CD4-positive, CD25-positive, alpha-beta regulatory T cell (primary cell): ENCODE results near the gene TH. TPM values are rescaled to one million over a fixed set of nuclear protein-coding genes. Genes with fewer than 3 reads are reported as not detected.
A peak's percentile ranks its signal among the peaks of the same experiment; 100 is the strongest.

ENCODE experiments used
- ATAC-seq, 2 donors: fragments of 150-1000 bp; cut with Tn5 transposase; one replicate each; pipeline ENCODE4 v1.10.0; 2021; ENCODE audit warnings: low read depth in 2 of 2, moderate number of reproducible peaks in 2 of 2, moderate library complexity in 1 of 2
- DNase-seq, 3 donors: peaks; one replicate each; pipeline versions ENCODE4 v3.0.0 to v3.0.0-alpha.2; 2012 to 2022; ENCODE audit warnings: mixed read lengths in 1 of 3
- H3K27ac ChIP-seq: one replicate; pipeline ENCODE4 v1.7.0; 2013; ENCODE audit warnings: mild to moderate bottlenecking, low read length; ENCODE audit not compliant: insufficient read depth, poor library complexity, severe bottlenecking
- H3K27me3 ChIP-seq: one replicate; pipeline ENCODE4 v1.7.0; 2013; ENCODE audit warnings: low read length; ENCODE audit not compliant: control insufficient read depth, insufficient read depth
- H3K36me3 ChIP-seq: one replicate; pipeline ENCODE4 v1.7.0; 2013; ENCODE audit warnings: mild to moderate bottlenecking, low read length, moderate library complexity; ENCODE audit not compliant: control insufficient read depth, insufficient read depth
- H3K4me1 ChIP-seq: 2 replicates; pipeline ENCODE4 v1.7.0; 2013; ENCODE audit warnings: mild to moderate bottlenecking, low read length; ENCODE audit not compliant: insufficient read depth, control insufficient read depth, poor library complexity, severe bottlenecking
- H3K4me3 ChIP-seq: one replicate; pipeline ENCODE4 v1.7.0; 2013; ENCODE audit warnings: low read depth, mild to moderate bottlenecking, low read length, moderate library complexity
- H3K9me3 ChIP-seq, 2 experiments: 1 replicate in 1 of 2; 2 replicates in 1 of 2; pipeline ENCODE4 v1.7.0; 2013; ENCODE audit warnings: low read length in 2 of 2, mild to moderate bottlenecking in 1 of 2, moderate library complexity in 1 of 2; ENCODE audit not compliant: control insufficient read depth in 2 of 2
- H3K27ac Mint-ChIP-seq, 3 donors: one replicate each; pipeline ENCODE4 v1.8.0; 2020 to 2022; ENCODE audit warnings: mild to moderate bottlenecking in 3 of 3, mixed read lengths in 3 of 3, moderate library complexity in 2 of 3
- H3K27me3 Mint-ChIP-seq: one replicate; pipeline ENCODE4 v1.8.0; 2022; ENCODE audit warnings: mild to moderate bottlenecking, mixed read lengths
- H3K36me3 Mint-ChIP-seq: one replicate; pipeline ENCODE4 v1.8.0; 2020; ENCODE audit warnings: mixed read lengths
- H3K4me1 Mint-ChIP-seq, 4 donors: one replicate each; pipeline ENCODE4 v1.8.0; 2020 to 2022; ENCODE audit warnings: mixed read lengths in 4 of 4, mild to moderate bottlenecking in 1 of 4
- H3K4me3 Mint-ChIP-seq, 4 donors: one replicate each; pipeline ENCODE4 v1.8.0; 2020 to 2022; ENCODE audit warnings: mild to moderate bottlenecking in 4 of 4, mixed read lengths in 4 of 4, moderate library complexity in 3 of 4
- H3K9me3 Mint-ChIP-seq, 7 donors: one replicate each; pipeline ENCODE4 v1.8.0; 2020 to 2022; ENCODE audit warnings: mixed read lengths in 7 of 7, mild to moderate bottlenecking in 3 of 7, moderate library complexity in 2 of 7
- polyA plus RNA-seq, 4 donors: library from polyadenylated mRNA; unstranded; fragments of 300-500 nt; fragmentation: Illumina TruSeq; gene quantifications; one replicate each; pipeline ENCODE4 v1.2.3, GENCODE V29; 2021
- total RNA-seq: library from RNA; stranded (reverse); gene quantifications from one replicate; pipeline ENCODE4 v1.2.3, GENCODE V29; 2022

The TH gene
- total and polyA plus RNA-seq, 5 donors from 2014 or later = not detected

GRCh38 chr11:2215561-2216399 lies 44.2 kb upstream of the TH start:
- Mint-ChIP-seq H3K4me1 (peaks cover 0 to 22% (median 4%) of the 10 kb centered on the region in 4 donors), H3K4me3 (no peak overlapping the region), H3K27me3 (no peaks in the 10 kb centered on the region), H3K36me3 (no peaks in the 10 kb centered on the region), H3K27ac (no peak overlapping the region), H3K9me3 (peaks cover 0 to 2% (median 0%) of the 10 kb centered on the region in 7 donors)
- ATAC-seq (no peak), DNase-seq (no peak)
- H3K4me3 ChIP-seq = no peak overlapping the region
- peaks cover 6% of the 10 kb centered on the region for H3K4me1 ChIP-seq
- H3K27ac ChIP-seq = no peak overlapping the region
- no peaks in the 10 kb centered on the region for H3K9me3 ChIP-seq
- H3K36me3 ChIP-seq = no peaks in the 10 kb centered on the region
- H3K27me3 ChIP-seq = peaks cover 2% of the 10 kb centered on the region

GRCh38 chr11:2215230-2215560 lies 43.6 kb upstream of the TH start:
- H3K27me3 Mint-ChIP-seq = no peaks in the 10 kb centered on the region
- peaks cover 6% of the 10 kb centered on the region for H3K4me1 ChIP-seq
- peaks cover 0 to 22% (median 4%) of the 10 kb centered on the region in 4 donors for H3K4me1 Mint-ChIP-seq
- H3K36me3 Mint-ChIP-seq = no peaks in the 10 kb centered on the region
- H3K4me3 ChIP-seq = no peak overlapping the region
- peaks cover under 1% of the 10 kb centered on the region for H3K27me3 ChIP-seq
- no peak overlapping the region for H3K27ac ChIP-seq
- no peak for ATAC-seq
- no peaks in the 10 kb centered on the region for H3K36me3 ChIP-seq
- peak overlapping the region in 1 of 3 donors; percentile 83 for H3K27ac Mint-ChIP-seq
- DNase-seq = no peak
- H3K9me3 Mint-ChIP-seq = peaks cover 0 to under 1% (median 0%) of the 10 kb centered on the region in 7 donors
- no peak overlapping the region for H3K4me3 Mint-ChIP-seq
- H3K9me3 ChIP-seq = no peaks in the 10 kb centered on the region

- Mint-ChIP-seq H3K4me1 (peaks cover 0 to 22% (median 4%) of the 10 kb centered on the region in 4 donors), H3K4me3 (no peak overlapping the region), H3K9me3 (no peaks in the 10 kb centered on the region), H3K27me3 (no peaks in the 10 kb centered on the region), H3K36me3 (no peaks in the 10 kb centered on the region), H3K27ac (peak overlapping the region in 1 of 3 donors; percentile 83)
- DNase-seq (no peak), ATAC-seq (no peak)
- Histone ChIP-seq H3K4me1 (peaks cover 6% of the 10 kb centered on the region), H3K27me3 (no peaks in the 10 kb centered on the region), H3K9me3 (no peaks in the 10 kb centered on the region), H3K36me3 (no peaks in the 10 kb centered on the region), H3K27ac (no peak overlapping the region), H3K4me3 (no peak overlapping the region)
Observed at GRCh38 chr11:2214527-2215229, 43.1 kb upstream of the TH start.

GRCh38 chr11:2213890-2214526 lies 42.4 kb upstream of the TH start:
- Histone ChIP-seq H3K27me3 (no peaks in the 10 kb centered on the region), H3K4me3 (no peak overlapping the region), H3K9me3 (no peaks in the 10 kb centered on the region), H3K4me1 (peaks cover 6% of the 10 kb centered on the region), H3K27ac (no peak overlapping the region), H3K36me3 (no peaks in the 10 kb centered on the region)
- DNase-seq (no peak), ATAC-seq (no peak)
- peaks cover 0 to 22% (median 4%) of the 10 kb centered on the region in 4 donors for H3K4me1 Mint-ChIP-seq
- H3K4me3 Mint-ChIP-seq = peak overlapping the region in 2 of 4 donors; percentile 42 to 78
- H3K27me3 Mint-ChIP-seq = no peaks in the 10 kb centered on the region
- peak overlapping the region; percentile 45 to 83 (median 79) for H3K27ac Mint-ChIP-seq
- H3K36me3 Mint-ChIP-seq = no peaks in the 10 kb centered on the region
- H3K9me3 Mint-ChIP-seq = no peaks in the 10 kb centered on the region

GRCh38 chr11:2213384-2213842 lies 41.8 kb upstream of the TH start:
- ATAC-seq (peak; percentile 57 to 60), DNase-seq (peak in 1 of 3 donors; percentile 58)
- no peak overlapping the region for H3K27ac ChIP-seq
- H3K36me3 ChIP-seq = no peaks in the 10 kb centered on the region
- no peak overlapping the region for H3K4me3 ChIP-seq
- H3K27ac Mint-ChIP-seq = peak overlapping the region; percentile 45 to 83 (median 79)
- peak overlapping the region in 3 of 4 donors; percentile 22 to 78 (median 48) for H3K4me3 Mint-ChIP-seq
- no peaks in the 10 kb centered on the region for H3K9me3 ChIP-seq
- H3K4me1 Mint-ChIP-seq = peaks cover 0 to 22% (median 4%) of the 10 kb centered on the region in 4 donors
- no peaks in the 10 kb centered on the region for H3K9me3 Mint-ChIP-seq
- H3K36me3 Mint-ChIP-seq = no peaks in the 10 kb centered on the region
- H3K4me1 ChIP-seq = peaks cover 6% of the 10 kb centered on the region
- H3K27me3 Mint-ChIP-seq = no peaks in the 10 kb centered on the region
- H3K27me3 ChIP-seq = no peaks in the 10 kb centered on the region

GRCh38 chr11:2212411-2213251 lies 41.0 kb upstream of the TH start:
- no peaks in the 10 kb centered on the region for H3K36me3 Mint-ChIP-seq
- Histone ChIP-seq H3K27ac (no peak overlapping the region), H3K9me3 (no peaks in the 10 kb centered on the region), H3K4me3 (no peak overlapping the region), H3K27me3 (no peaks in the 10 kb centered on the region), H3K4me1 (peaks cover 6% of the 10 kb centered on the region), H3K36me3 (no peaks in the 10 kb centered on the region)
- no peak for ATAC-seq
- peak overlapping the region in 2 of 4 donors; percentile 21 to 48 for H3K4me3 Mint-ChIP-seq
- H3K4me1 Mint-ChIP-seq = peaks cover 0 to 16% (median 4%) of the 10 kb centered on the region in 4 donors
- no peak for DNase-seq
- H3K9me3 Mint-ChIP-seq = no peaks in the 10 kb centered on the region
- no peaks in the 10 kb centered on the region for H3K27me3 Mint-ChIP-seq
- peak overlapping the region in 1 of 3 donors; percentile 38 for H3K27ac Mint-ChIP-seq
